Suprapubic skin (tissue), 4 donors: ENCODE results near the gene AGFG2. TPM values are rescaled to one million over a fixed set of nuclear protein-coding genes. Genes with fewer than 3 reads are reported as not detected.

ENCODE experiments used
- DNase-seq, 2 donors: peaks; one replicate each; pipeline ENCODE4 v3.0.0-alpha.2; 2019; ENCODE audit warnings: low spot score in 2 of 2
- H3K27ac ChIP-seq: fragments of 200-600 bp; sonication (generic); one replicate; pipeline ENCODE4 v1.5.1; 2019
- H3K27me3 ChIP-seq: fragments of 200-600 bp; sonication (generic); one replicate; pipeline ENCODE4 v1.5.1; 2019
- H3K36me3 ChIP-seq: fragments of 200-600 bp; sonication (generic); one replicate; pipeline ENCODE4 v1.5.1; 2019
- H3K4me1 ChIP-seq: fragments of 200-600 bp; sonication (generic); one replicate; pipeline ENCODE4 v1.5.1; 2019
- H3K4me3 ChIP-seq: fragments of 200-600 bp; sonication (generic); one replicate; pipeline ENCODE4 v1.5.1; 2019; ENCODE audit warnings: mild to moderate bottlenecking
- H3K9me3 ChIP-seq: fragments of 200-600 bp; sonication (generic); one replicate; pipeline ENCODE4 v1.5.1; 2019
- CTCF ChIP-seq, 2 donors: fragments of 200-600 bp in 1 of 2; fragments of 450-650 bp in 1 of 2; sonication (generic) in 1 of 2; IDR thresholded peaks; one replicate each; pipeline ENCODE4 v1.5.1; 2016 to 2019; ENCODE audit warnings: antibody characterized with exemption in 2 of 2, mild to moderate bottlenecking in 1 of 2, moderate library complexity in 1 of 2
- EP300 ChIP-seq: sonication (generic); formaldehyde crosslinking; IDR thresholded peaks from one replicate; pipeline ENCODE4 v1.6.1; 2017; ENCODE audit warnings: antibody characterized with exemption
- POLR2A ChIP-seq, 2 donors: fragments of 450-650 bp; IDR thresholded peaks; one replicate each; pipeline ENCODE4 v1.6.1; 2017; ENCODE audit warnings: antibody characterized with exemption in 2 of 2, mild to moderate bottlenecking in 2 of 2, moderate library complexity in 2 of 2
- POLR2AphosphoS5 ChIP-seq, 3 donors: sonication (generic); formaldehyde crosslinking; IDR thresholded peaks; one replicate each; pipeline ENCODE4 v1.6.1; 2017; ENCODE audit warnings: antibody characterized with exemption in 3 of 3
- WGBS: methylation state at CpG from one replicate; pipeline ENCODE4 v1.1.5; 2018; 5-methylcytosine and 5-hydroxymethylcytosine counted together
- total RNA-seq, 4 donors: library from RNA; depleted of rRNA; stranded (reverse); fragments of >200 nt; gene quantifications; one replicate each; pipeline ENCODE4 v1.1.0, GENCODE V29; 2016

AGFG2 gene
- total RNA-seq, 4 donors from 2014 or later = 46.6 to 63.4 (median 52.9) TPM

GRCh38 chr7:100543586-100543985 lies 4.6 kb downstream of the AGFG2 start:
- TF ChIP-seq POLR2AphosphoS5 (IDR thresholded peaks at IDR 0.05) (no peak), POLR2A (IDR thresholded peaks at IDR 0.05) (no peak), EP300 (no peak), CTCF (IDR thresholded peaks at IDR 0.05) (no peak)
- Histone ChIP-seq H3K9me3 (no peaks in the 10 kb centered on the region), H3K27ac (peak overlapping the region; percentile 88), H3K36me3 (no peaks in the 10 kb centered on the region), H3K27me3 (no peaks in the 10 kb centered on the region), H3K4me3 (no peak overlapping the region), H3K4me1 (peaks cover 70% of the 10 kb centered on the region)
- 42% methylated on average over 1 of the region's 1 CpG for WGBS
- DNase-seq = no peak

- Histone ChIP-seq H3K9me3 (no peaks in the 10 kb centered on the region), H3K4me1 (peaks cover 69% of the 10 kb centered on the region), H3K36me3 (no peaks in the 10 kb centered on the region), H3K27me3 (no peaks in the 10 kb centered on the region), H3K4me3 (no peak overlapping the region), H3K27ac (peak overlapping the region; percentile 88)
- 29% methylated on average over 5 of the region's 5 CpGs for WGBS
- DNase-seq = no peak
- TF ChIP-seq POLR2A (IDR thresholded peaks at IDR 0.05) (no peak), CTCF (IDR thresholded peaks at IDR 0.05) (no peak), POLR2AphosphoS5 (IDR thresholded peaks at IDR 0.05) (no peak), EP300 (no peak)
Measured at GRCh38 chr7:100544386-100544785, 5.4 kb downstream of the AGFG2 start.

GRCh38 chr7:100544967-100545359 lies 6.0 kb downstream of the AGFG2 start:
- Histone ChIP-seq H3K4me3 (peak overlapping the region; percentile 14), H3K36me3 (no peaks in the 10 kb centered on the region), H3K9me3 (no peaks in the 10 kb centered on the region), H3K27ac (peak overlapping the region; percentile 88), H3K4me1 (peaks cover 64% of the 10 kb centered on the region), H3K27me3 (no peaks in the 10 kb centered on the region)
- WGBS = 26% methylated on average over 1 of the region's 1 CpG
- TF ChIP-seq CTCF (IDR thresholded peaks at IDR 0.05) (no peak), POLR2AphosphoS5 (IDR thresholded peaks at IDR 0.05) (no peak), EP300 (no peak), POLR2A (IDR thresholded peaks at IDR 0.05) (no peak)
- no peak for DNase-seq

- H3K27me3 ChIP-seq = no peaks in the 10 kb centered on the region
- no peaks in the 10 kb centered on the region for H3K9me3 ChIP-seq
- WGBS = 22% methylated on average over 3 of the region's 3 CpGs
- DNase-seq = no peak
- no peaks in the 10 kb centered on the region for H3K36me3 ChIP-seq
- peak overlapping the region; percentile 14 for H3K4me3 ChIP-seq
- H3K4me1 ChIP-seq = peaks cover 62% of the 10 kb centered on the region
- peak overlapping the region; percentile 88 for H3K27ac ChIP-seq
- TF ChIP-seq CTCF (IDR thresholded peaks at IDR 0.05) (no peak), EP300 (no peak), POLR2AphosphoS5 (IDR thresholded peaks at IDR 0.05) (no peak), POLR2A (IDR thresholded peaks at IDR 0.05) (no peak)
Measured at GRCh38 chr7:100545360-100546128, 6.5 kb downstream of the AGFG2 start.

- peak overlapping the region; percentile 88 for H3K27ac ChIP-seq
- H3K9me3 ChIP-seq = no peaks in the 10 kb centered on the region
- peak overlapping the region; percentile 14 for H3K4me3 ChIP-seq
- H3K27me3 ChIP-seq = no peaks in the 10 kb centered on the region
- H3K4me1 ChIP-seq = peaks cover 62% of the 10 kb centered on the region
- WGBS = 72% methylated on average over 10 of the region's 10 CpGs
- peaks cover 3% of the 10 kb centered on the region for H3K36me3 ChIP-seq
- no peak for DNase-seq
- TF ChIP-seq EP300 (no peak), POLR2AphosphoS5 (IDR thresholded peaks at IDR 0.05) (no peak), CTCF (IDR thresholded peaks at IDR 0.05) (no peak), POLR2A (IDR thresholded peaks at IDR 0.05) (no peak)
Measured at GRCh38 chr7:100546129-100546925, 7.3 kb downstream of the AGFG2 start.
